ENCODE measurements around the gene TENT5C.

Gene TENT5C

GRCh38 chr1:117611894-117612483 lies 6.1 kb downstream of the TENT5C start:
- no peak overlapping the region for H3K27ac ChIP-seq (ENCODE audit: extremely low read depth, low read depth, low read length)
- H3K4me1 ChIP-seq (ENCODE audit: control insufficient read depth, insufficient read depth, low read length) = peaks cover 3% of the 10 kb centered on the region; the same call in 1 of the 2 replicates
- H3K36me3 ChIP-seq (ENCODE audit: control insufficient read depth in 2 of 2, insufficient read depth in 1 of 2, low read length in 2 of 2) = no peaks in the 10 kb centered on the region
- POLR2A ChIA-PET = interaction anchor here (1.2 kb wide), 1 partner anchor 13 kb away, joined by 3 read pairs; no protein-coding TSS in a partner anchor
- CTCF ChIA-PET = interaction anchor here (0.5 to 1.4 kb wide), 6 partner anchors 9 to 328 kb away, joined by 3 to 7 read pairs (median 3); no protein-coding TSS in a partner anchor
- H3K9me3 ChIP-seq (ENCODE audit: control insufficient read depth, insufficient read depth, low read depth, low read length) = no peaks in the 10 kb centered on the region
- TF ChIP-seq ZFHX2 (tag by site-specific recombination; conservative IDR thresholded peaks at IDR 0.05) (peak; percentile 53), ZBTB21 (tag by site-specific recombination; IDR thresholded peaks at IDR 0.05) (no peak), TRIM28 (IDR thresholded peaks at IDR 0.05; ENCODE audit: borderline replicate concordance, low read length) (0 out of 2 replicates have a peak, but pooled peaks have one; percentile 2)
- H3K4me3 ChIP-seq (ENCODE audit: low read depth, low read length) = no peak overlapping the region

- ChIA-PET CTCF (interaction anchor here (0.5 to 1.4 kb wide), 8 partner anchors 10 to 147 kb away, joined by 3 to 7 read pairs (median 4); no protein-coding TSS in a partner anchor), POLR2A (interaction anchor here (1.0 to 1.2 kb wide), 2 partner anchors 13 to 62 kb away, joined by 3 read pairs; no protein-coding TSS in a partner anchor)
- no peak overlapping the region for H3K27ac ChIP-seq (ENCODE audit: extremely low read depth, low read depth, low read length)
- no peak for TF ChIP-seq SP3 (tag by site-specific recombination; IDR thresholded peaks at IDR 0.05)
- TF ChIP-seq REPIN1 (tag by site-specific recombination; IDR thresholded peaks at IDR 0.05; ENCODE audit: low read depth) = no peak
- TF ChIP-seq CTCF (tag by site-specific recombination; IDR thresholded peaks at IDR 0.05) = no peak
- no peak for TF ChIP-seq ZNF513 (tag by site-specific recombination; IDR thresholded peaks at IDR 0.05)
- no peak for TF ChIP-seq OVOL3 (tag by site-specific recombination; IDR thresholded peaks at IDR 0.05)
- TF ChIP-seq ZNF626 (tag by site-specific recombination; IDR thresholded peaks at IDR 0.05) = no peak
- TF ChIP-seq ZNF843 (tag by site-specific recombination; IDR thresholded peaks at IDR 0.05) = no peak
- no peak for TF ChIP-seq FEZF1 (tag by site-specific recombination; IDR thresholded peaks at IDR 0.05)
- TF ChIP-seq ZNF791 (tag by site-specific recombination; IDR thresholded peaks at IDR 0.05) = no peak
- TF ChIP-seq ZNF366 (tag by site-specific recombination; conservative IDR thresholded peaks at IDR 0.05) = peak; percentile 45
- TF ChIP-seq ZNF600 (tag by site-specific recombination; IDR thresholded peaks at IDR 0.05) = no peak
- peak; percentile 58; the same call in 1 of the 2 replicates for TF ChIP-seq OSR2 (tag by site-specific recombination; IDR thresholded peaks at IDR 0.05)
- peak; percentile 15; the same call in 1 of the 2 replicates for TF ChIP-seq KLF1 (tag by site-specific recombination; IDR thresholded peaks at IDR 0.05)
- no peak for TF ChIP-seq BCL11B (tag by site-specific recombination; IDR thresholded peaks at IDR 0.05; ENCODE audit: low read depth)
- no peak for TF ChIP-seq ZNF596 (tag by site-specific recombination; IDR thresholded peaks at IDR 0.05)
- no peak for TF ChIP-seq ZNF202 (tag by site-specific recombination; IDR thresholded peaks at IDR 0.05; ENCODE audit: borderline replicate concordance)
- no peak for TF ChIP-seq ZBTB26 (tag by site-specific recombination; optimal IDR thresholded peaks at IDR 0.05)
- TF ChIP-seq ZNF280D (tag by site-specific recombination; IDR thresholded peaks at IDR 0.05) = no peak
- TF ChIP-seq ZNF416 (tag by site-specific recombination; IDR thresholded peaks at IDR 0.05) = no peak
- TF ChIP-seq ZNF239 (tag by site-specific recombination; IDR thresholded peaks at IDR 0.05) = no peak
- no peak for TF ChIP-seq ZNF776 (tag by site-specific recombination; IDR thresholded peaks at IDR 0.05; ENCODE audit: borderline replicate concordance)
- no peak for TF ChIP-seq ZNF785 (tag by site-specific recombination; IDR thresholded peaks at IDR 0.05)
- no peak for TF ChIP-seq ZNF473 (tag by site-specific recombination; IDR thresholded peaks at IDR 0.05)
- TF ChIP-seq TRIM28 (IDR thresholded peaks at IDR 0.05; ENCODE audit: borderline replicate concordance, low read length) = 0 out of 2 replicates have a peak, but pooled peaks have one; percentile 53
- TF ChIP-seq ZNF140 (tag by site-specific recombination; IDR thresholded peaks at IDR 0.05) = no peak
Measured at GRCh38 chr1:117612517-117613248, 6.8 kb downstream of the TENT5C start.

More at GRCh38 chr1:117612517-117613248, 6.8 kb downstream of the TENT5C start:
- no peaks in the 10 kb centered on the region for H3K36me3 ChIP-seq (ENCODE audit: control insufficient read depth in 2 of 2, insufficient read depth in 1 of 2, low read length in 2 of 2)
- peaks cover 3% of the 10 kb centered on the region; the same call in 1 of the 2 replicates for H3K4me1 ChIP-seq (ENCODE audit: control insufficient read depth, insufficient read depth, low read length)
- H3K9me3 ChIP-seq (ENCODE audit: control insufficient read depth, insufficient read depth, low read depth, low read length) = no peaks in the 10 kb centered on the region
- H3K4me3 ChIP-seq (ENCODE audit: low read depth, low read length) = no peak overlapping the region

All from HEK293 (cell line).